Measurements from ENCODE around the gene ITGB1BP1. TPM values are rescaled to one million over a fixed set of nuclear protein-coding genes. Genes with fewer than 3 reads are reported as not detected.

The ITGB1BP1 gene
- total RNA-seq, 4 donors from 2014 or later = 22.8 to 46.2 (median 29.2) TPM

DNA sequence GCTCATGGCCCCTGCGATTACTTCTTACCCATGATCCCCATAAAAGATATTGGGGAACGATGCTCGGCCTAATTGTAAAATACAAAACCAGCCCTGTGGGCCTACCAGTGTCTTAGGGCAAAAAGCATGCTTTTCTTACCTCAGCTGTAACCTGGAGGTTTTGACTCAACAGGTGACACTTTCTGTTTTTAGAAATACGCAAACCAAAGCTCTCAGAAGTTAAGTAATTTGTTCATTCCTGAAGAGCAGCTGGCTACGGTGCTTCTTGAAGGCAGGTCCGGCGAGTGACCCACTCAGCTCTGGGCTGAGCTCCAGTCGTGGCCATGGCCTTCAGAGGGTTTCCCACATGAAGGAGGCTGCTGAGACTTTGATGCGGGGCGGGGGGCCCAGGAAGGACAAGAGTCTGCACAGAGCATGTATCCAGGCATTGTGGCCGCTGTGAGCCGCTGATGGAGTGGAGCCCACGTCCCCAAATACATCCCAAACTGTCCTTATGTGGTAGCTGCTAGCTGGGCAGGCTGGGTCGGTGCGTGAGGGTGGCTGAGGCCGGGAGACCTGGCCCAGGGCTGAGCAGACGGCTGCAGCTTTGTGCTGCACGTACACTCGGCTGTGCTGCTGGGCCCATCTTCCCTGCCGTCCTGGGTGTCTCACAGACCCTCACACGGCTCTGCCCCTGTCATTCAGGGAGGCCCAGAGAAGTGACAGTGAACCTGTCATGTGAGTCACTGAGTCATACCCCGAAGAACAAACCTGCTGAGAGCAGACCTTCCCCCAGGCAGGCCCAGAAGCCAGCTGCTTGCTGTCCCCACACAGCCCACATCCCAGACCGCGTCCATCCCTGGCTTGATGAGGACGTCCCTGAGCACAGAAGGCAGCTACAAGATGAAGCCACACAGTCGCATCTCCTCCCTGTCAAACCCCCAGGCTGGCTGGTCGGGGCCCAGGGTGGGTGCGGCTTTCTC lies 34.1 kb downstream of the ITGB1BP1 start:
- H3K36me3 ChIP-seq = peaks cover 0 to 56% (median 0%) of the 10 kb centered on the region in 3 donors
- no peak for DNase-seq

GRCh38 chr2:9388199-9388681 lies 35.1 kb downstream of the ITGB1BP1 start:
- no peak overlapping the region for H3K4me3 ChIP-seq
- H3K9me3 ChIP-seq = no peaks in the 10 kb centered on the region
- H3K27me3 ChIP-seq = no peaks in the 10 kb centered on the region
- no peaks in the 10 kb centered on the region for H3K4me1 ChIP-seq
- H3K27ac ChIP-seq = no peak overlapping the region
- no peak for DNase-seq
- TF ChIP-seq, protein P1, sequence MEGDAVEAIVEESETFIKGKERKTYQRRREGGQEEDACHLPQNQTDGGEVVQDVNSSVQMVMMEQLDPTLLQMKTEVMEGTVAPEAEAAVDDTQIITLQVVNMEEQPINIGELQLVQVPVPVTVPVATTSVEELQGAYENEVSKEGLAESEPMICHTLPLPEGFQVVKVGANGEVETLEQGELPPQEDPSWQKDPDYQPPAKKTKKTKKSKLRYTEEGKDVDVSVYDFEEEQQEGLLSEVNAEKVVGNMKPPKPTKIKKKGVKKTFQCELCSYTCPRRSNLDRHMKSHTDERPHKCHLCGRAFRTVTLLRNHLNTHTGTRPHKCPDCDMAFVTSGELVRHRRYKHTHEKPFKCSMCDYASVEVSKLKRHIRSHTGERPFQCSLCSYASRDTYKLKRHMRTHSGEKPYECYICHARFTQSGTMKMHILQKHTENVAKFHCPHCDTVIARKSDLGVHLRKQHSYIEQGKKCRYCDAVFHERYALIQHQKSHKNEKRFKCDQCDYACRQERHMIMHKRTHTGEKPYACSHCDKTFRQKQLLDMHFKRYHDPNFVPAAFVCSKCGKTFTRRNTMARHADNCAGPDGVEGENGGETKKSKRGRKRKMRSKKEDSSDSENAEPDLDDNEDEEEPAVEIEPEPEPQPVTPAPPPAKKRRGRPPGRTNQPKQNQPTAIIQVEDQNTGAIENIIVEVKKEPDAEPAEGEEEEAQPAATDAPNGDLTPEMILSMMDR (IDR thresholded peaks at IDR 0.05) = no peak
- TF ChIP-seq POLR2A (IDR thresholded peaks at IDR 0.05) = no peak
- peaks cover 0 to 59% (median 0%) of the 10 kb centered on the region in 3 donors for H3K36me3 ChIP-seq

More for the DNA sequence above, 34.1 kb downstream of the ITGB1BP1 start:
- Histone ChIP-seq H3K27me3 (no peaks in the 10 kb centered on the region), H3K9me3 (no peaks in the 10 kb centered on the region), H3K4me3 (no peak overlapping the region), H3K4me1 (no peaks in the 10 kb centered on the region), H3K27ac (no peak overlapping the region)
- TF ChIP-seq, protein P1 (IDR thresholded peaks at IDR 0.05) = no peak

DNA sequence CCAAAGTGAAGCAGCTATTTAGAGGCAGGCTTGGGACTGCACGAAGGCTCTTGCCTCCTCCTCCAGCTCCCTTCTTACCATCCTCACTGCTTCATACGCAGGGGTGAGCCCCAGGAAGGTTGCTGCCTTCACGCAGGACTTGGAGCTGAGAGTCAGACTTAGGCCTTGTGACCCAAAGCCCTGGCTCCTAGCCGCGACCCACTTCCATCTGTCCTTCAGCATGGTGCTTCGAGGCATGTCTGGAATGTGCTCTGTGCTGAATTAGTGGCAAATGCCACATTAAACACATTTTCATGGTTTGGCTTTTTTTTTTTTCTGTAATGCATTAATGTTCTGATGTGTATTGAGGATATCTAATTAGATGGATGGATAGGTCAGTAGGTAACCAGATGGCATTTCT lies 37.5 kb downstream of the ITGB1BP1 start:
- Histone ChIP-seq H3K36me3 (peaks cover 0 to 70% (median 0%) of the 10 kb centered on the region in 3 donors), H3K4me3 (no peak overlapping the region), H3K27ac (no peak overlapping the region), H3K4me1 (peaks cover 0 to 6% (median 0%) of the 10 kb centered on the region in 4 donors), H3K27me3 (no peaks in the 10 kb centered on the region), H3K9me3 (no peaks in the 10 kb centered on the region)
- TF ChIP-seq, protein P1 (IDR thresholded peaks at IDR 0.05) = no peak
- no peak for TF ChIP-seq POLR2A (IDR thresholded peaks at IDR 0.05)
- DNase-seq = peak in 1 of 3 donors; percentile 28

- Histone ChIP-seq H3K27ac (no peak overlapping the region), H3K4me1 (peaks cover 0 to 6% (median 0%) of the 10 kb centered on the region in 4 donors), H3K27me3 (no peaks in the 10 kb centered on the region), H3K9me3 (no peaks in the 10 kb centered on the region), H3K4me3 (no peak overlapping the region), H3K36me3 (peaks cover 0 to 67% (median 0%) of the 10 kb centered on the region in 3 donors)
- peak in 1 of 3 donors; percentile 5 for DNase-seq
- TF ChIP-seq, protein P1 (IDR thresholded peaks at IDR 0.05) = no peak
- no peak for TF ChIP-seq POLR2A (IDR thresholded peaks at IDR 0.05)
These were observed 38.8 kb downstream of the ITGB1BP1 start for GRCh38 chr2:9384521-9384920.

- Histone ChIP-seq H3K36me3 (peaks cover 0 to 69% (median 0%) of the 10 kb centered on the region in 3 donors), H3K4me1 (peaks cover 0 to 6% (median 0%) of the 10 kb centered on the region in 4 donors), H3K27me3 (no peaks in the 10 kb centered on the region), H3K27ac (no peak overlapping the region), H3K4me3 (no peak overlapping the region), H3K9me3 (no peaks in the 10 kb centered on the region)
- peak in 1 of 3 donors; percentile 3 for DNase-seq
- TF ChIP-seq, protein P1 (IDR thresholded peaks at IDR 0.05) = no peak
- no peak for TF ChIP-seq POLR2A (IDR thresholded peaks at IDR 0.05)
These were observed 40.6 kb downstream of the ITGB1BP1 start for GRCh38 chr2:9382604-9383235.

Data from Peyer's patch (tissue), 4 donors.